Right cardiac atrium (tissue), 5 donors: ENCODE data around the gene RFFL. TPM values are rescaled to one million over a fixed set of nuclear protein-coding genes. Genes with fewer than 3 reads are reported as not detected.

Source experiments
- ATAC-seq, 2 donors: fragments of 200-7000 bp; cut with Tn5 transposase; one replicate each; pipeline versions ENCODE4 v1.8.0 to v1.9.1; 2020; ENCODE audit warnings: moderate library complexity in 2 of 2, mild to moderate bottlenecking in 1 of 2
- DNase-seq, 3 donors: peaks; one replicate each; pipeline ENCODE4 v3.0.0-alpha.2; 2020
- H3K27ac ChIP-seq: one replicate; pipeline ENCODE4 v1.5.1; 2013; ENCODE audit warnings: mild to moderate bottlenecking, low read length, control low read depth, moderate library complexity
- H3K27me3 ChIP-seq: one replicate; pipeline ENCODE4 v1.6.1; 2013; ENCODE audit not compliant: control insufficient read depth, insufficient read depth
- H3K4me1 ChIP-seq: one replicate; pipeline ENCODE4 v1.6.1; 2013; ENCODE audit warnings: low read length; ENCODE audit not compliant: control insufficient read depth, insufficient read depth
- H3K4me3 ChIP-seq: one replicate; pipeline ENCODE4 v1.5.1; 2013; ENCODE audit warnings: low read length, control low read depth
- H3K9me3 ChIP-seq: one replicate; pipeline ENCODE4 v1.6.1; 2013; ENCODE audit warnings: low read length; ENCODE audit not compliant: control insufficient read depth
- WGBS: extraction: QIAGEN DNeasy Blood & Tissue Kit; methylation state at CpG from one replicate; pipeline ENCODE4 v1.1.7; 2013; 5-methylcytosine and 5-hydroxymethylcytosine counted together
- intact Hi-C, 4 donors: fragments of 100-400 bp; cut with DNase I; formaldehyde crosslinking; loops; one replicate each; pipeline versions ENCODE4 v1.11.0 to v1.14.0; 2022 to 2023
- polyA plus RNA-seq: library from polyadenylated mRNA; stranded (reverse); fragments of 200-250 nt; gene quantifications from one replicate; pipeline ENCODE4 v1.2.3, GENCODE V29; 2013
- total RNA-seq, 4 donors: library from RNA; stranded (reverse); fragmentation: NEBNext Ultra II Directional; extraction: Animal tissue kit (Norgen Biotek cat#: 25700); gene quantifications; one replicate each; pipeline ENCODE4 v1.2.1, GENCODE V29; 2021
- donor health status: healthy with polysubstance abuse.
- donor health status: DM: no; HTN: yes; CAD: no.
- donor health status: DM: no; HTN: no; CAD: no.
- donor health status: DM: no; HTN: yes; CAD: no; lungs with severe emphysema.
- donor health status: DM: yes; HTN: yes; CAD: no.

Gene RFFL
- total and polyA plus RNA-seq, 5 donors, result 5.7 to 20.0 (median 18.0) TPM

DNA sequence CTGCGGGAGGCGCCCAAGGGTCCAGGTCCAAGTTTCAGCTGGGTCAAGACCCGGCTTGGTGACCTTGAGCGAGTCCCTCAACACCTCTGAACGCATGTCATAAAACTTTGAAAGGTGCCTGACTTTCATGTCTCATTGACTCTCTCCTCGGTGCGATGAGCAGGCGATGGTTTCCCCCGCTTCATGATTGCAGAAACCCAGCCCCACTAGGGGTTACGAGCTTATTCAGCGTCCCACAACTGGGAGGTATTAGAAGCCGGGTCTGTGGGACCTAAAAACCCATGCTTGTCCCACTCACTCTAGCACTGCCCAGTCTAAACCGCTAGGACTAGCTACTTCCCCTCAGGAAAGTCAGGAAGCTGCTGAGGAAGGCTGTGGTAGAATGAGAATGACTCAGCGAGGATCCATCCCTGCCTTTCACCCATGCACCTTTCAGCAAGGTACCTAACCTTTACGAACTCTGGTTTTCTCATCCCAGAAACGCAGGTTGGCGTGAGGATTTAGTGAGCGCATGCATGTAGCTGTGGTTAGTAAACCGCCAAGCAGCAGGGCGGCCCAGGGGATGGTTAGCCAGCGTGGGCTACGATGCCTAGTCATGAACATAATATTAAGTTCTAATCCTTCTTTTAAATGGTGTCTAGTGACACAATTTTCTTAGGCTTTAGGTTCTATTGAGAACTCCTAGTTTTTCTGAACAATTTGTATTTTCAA lies 26.2 kb upstream of the RFFL start:
- peak in 2 of 3 donors; percentile 59 to 62 for DNase-seq
- intact Hi-C loops, result loop anchor here in 3 of 4 donors (5.0 to 10.0 kb wide), 4 partner anchors 92 to 122 kb away; partner anchors contain the start of gene LIG3 (in 1 of the 3)
- H3K4me1 ChIP-seq, result peaks cover 2% of the 10 kb centered on the region
- H3K27ac ChIP-seq, result peak overlapping the region; percentile 66
- WGBS, result 43% methylated on average over 22 of the region's 22 CpGs
- H3K9me3 ChIP-seq, result no peaks in the 10 kb centered on the region
- H3K4me3 ChIP-seq, result peak overlapping the region; percentile 62
- no peaks in the 10 kb centered on the region for H3K27me3 ChIP-seq
- peak; percentile 27 to 60 for ATAC-seq

DNA sequence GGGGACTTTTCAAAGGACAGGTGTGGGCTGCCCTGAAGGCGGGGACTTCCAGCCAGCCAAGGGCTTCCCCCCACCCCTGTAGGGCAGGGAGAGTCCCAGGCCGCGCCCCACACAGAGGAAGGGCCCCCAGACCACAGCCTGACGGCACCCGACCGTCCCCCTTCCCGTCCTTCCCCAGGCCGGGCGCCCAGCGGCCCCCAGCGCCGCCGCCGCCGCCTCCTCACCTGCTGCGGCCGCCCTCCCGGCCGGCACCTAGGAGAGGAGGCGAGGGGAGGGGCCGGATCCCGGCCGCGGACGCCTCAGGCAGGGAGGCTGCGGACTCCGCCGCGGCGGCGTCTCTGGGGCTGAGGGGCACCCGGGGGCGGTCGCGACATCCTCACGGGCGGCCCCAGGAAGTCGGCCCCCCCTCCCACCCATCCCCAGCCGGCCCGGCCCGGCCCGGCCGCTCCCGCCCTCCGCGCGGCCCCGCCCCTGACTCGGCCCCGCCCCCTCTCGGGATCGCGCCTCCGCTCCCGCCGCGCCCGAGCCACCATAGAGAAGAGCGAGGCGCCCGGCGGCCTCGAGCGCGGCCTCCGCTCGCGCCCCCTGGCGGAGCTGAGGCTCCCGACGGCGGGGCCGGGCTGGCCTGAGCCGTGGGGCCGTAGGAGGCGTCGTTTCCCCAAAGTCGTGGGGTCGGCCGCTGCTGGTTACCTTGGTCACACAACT lies 25.5 kb upstream of the RFFL start:
- DNase-seq (peak; percentile 86 to 96 (median 96)), ATAC-seq (peak; percentile 96 to 97)
- Histone ChIP-seq H3K4me3 (peak overlapping the region; percentile 62), H3K4me1 (peaks cover 2% of the 10 kb centered on the region), H3K9me3 (no peaks in the 10 kb centered on the region), H3K27me3 (no peaks in the 10 kb centered on the region), H3K27ac (peak overlapping the region; percentile 66)
- intact Hi-C loops, result loop anchor here in 3 of 4 donors (5.0 to 10.0 kb wide), 4 partner anchors 92 to 122 kb away; partner anchors contain the start of gene LIG3 (in 1 of the 3)
- under 1% methylated on average over 79 of the region's 80 CpGs for WGBS

DNA sequence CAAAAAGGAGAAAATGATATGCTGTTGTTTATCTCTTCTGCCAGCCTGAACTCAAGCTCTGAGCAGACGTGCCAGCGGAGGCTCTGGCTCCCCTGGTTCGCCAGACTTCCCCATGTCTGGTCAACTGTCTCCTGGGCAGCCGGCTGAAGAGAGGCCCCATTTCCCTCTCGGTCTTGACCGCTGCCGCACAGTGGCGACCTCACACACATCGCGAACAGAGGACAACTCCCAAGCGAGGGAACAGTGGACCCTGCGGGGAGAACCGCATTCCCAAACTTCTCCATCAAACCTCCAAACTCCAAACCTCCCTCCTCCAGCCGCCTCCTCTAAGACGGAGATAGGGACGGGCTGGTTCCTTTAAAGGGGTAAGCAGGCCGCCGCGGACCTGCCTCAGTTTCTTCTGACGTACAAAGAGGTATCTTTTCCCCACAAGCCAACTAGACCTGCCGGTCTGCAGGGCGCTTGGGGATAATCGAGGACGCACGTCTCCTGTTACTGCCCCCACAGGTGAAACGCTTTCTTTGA lies 24.9 kb upstream of the RFFL start:
- Histone ChIP-seq H3K27me3 (no peaks in the 10 kb centered on the region), H3K9me3 (no peaks in the 10 kb centered on the region), H3K4me1 (peaks cover 2% of the 10 kb centered on the region), H3K4me3 (peak overlapping the region; percentile 62), H3K27ac (peak overlapping the region; percentile 22)
- DNase-seq (peak; percentile 62 to 85 (median 83)), ATAC-seq (peak; percentile 81)
- under 1% methylated on average over 26 of the region's 26 CpGs for WGBS
- intact Hi-C loops, result loop anchor here in 3 of 4 donors (5.0 to 10.0 kb wide), 4 partner anchors 91 to 121 kb away; partner anchors contain the start of gene LIG3 (in 1 of the 3)

DNA sequence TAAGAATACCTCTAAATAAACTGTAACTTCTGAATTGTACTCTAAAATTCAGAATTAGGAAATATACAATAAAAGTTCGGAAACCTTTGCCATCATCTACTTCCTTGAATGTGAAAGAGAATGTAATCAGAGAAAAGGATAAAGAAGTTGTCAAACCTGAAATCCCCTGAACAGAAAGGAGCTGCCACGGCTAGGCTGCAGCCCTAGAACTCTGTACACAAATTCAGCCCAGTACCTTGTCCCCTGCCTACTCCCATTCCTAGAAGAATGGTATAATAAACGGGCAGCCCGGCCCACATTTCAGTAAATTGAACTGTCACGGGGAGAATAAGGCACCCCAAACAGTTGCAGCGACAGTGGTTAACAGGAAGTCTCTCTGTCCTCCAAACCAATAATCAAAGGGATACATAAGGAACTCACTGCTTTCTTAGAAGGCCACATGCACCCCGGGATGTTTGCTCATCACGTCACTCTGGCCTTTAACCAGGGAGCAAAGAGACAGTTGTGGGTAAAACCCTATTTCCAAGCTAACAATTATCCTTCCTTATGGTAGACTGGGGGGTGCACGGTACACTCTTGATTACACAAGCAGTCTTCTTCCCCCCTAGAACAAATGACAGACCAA lies 24.3 kb upstream of the RFFL start:
- intact Hi-C loops, result loop anchor here in 3 of 4 donors (5.0 to 10.0 kb wide), 4 partner anchors 91 to 121 kb away; partner anchors contain the start of gene LIG3 (in 1 of the 3)
- H3K27me3 ChIP-seq, result no peaks in the 10 kb centered on the region
- DNase-seq (no peak), ATAC-seq (no peak)
- peaks cover 2% of the 10 kb centered on the region for H3K4me1 ChIP-seq
- peak overlapping the region; percentile 22 for H3K27ac ChIP-seq
- no peaks in the 10 kb centered on the region for H3K9me3 ChIP-seq
- 26% methylated on average over 9 of the region's 9 CpGs for WGBS
- H3K4me3 ChIP-seq, result peak overlapping the region; percentile 62

DNA sequence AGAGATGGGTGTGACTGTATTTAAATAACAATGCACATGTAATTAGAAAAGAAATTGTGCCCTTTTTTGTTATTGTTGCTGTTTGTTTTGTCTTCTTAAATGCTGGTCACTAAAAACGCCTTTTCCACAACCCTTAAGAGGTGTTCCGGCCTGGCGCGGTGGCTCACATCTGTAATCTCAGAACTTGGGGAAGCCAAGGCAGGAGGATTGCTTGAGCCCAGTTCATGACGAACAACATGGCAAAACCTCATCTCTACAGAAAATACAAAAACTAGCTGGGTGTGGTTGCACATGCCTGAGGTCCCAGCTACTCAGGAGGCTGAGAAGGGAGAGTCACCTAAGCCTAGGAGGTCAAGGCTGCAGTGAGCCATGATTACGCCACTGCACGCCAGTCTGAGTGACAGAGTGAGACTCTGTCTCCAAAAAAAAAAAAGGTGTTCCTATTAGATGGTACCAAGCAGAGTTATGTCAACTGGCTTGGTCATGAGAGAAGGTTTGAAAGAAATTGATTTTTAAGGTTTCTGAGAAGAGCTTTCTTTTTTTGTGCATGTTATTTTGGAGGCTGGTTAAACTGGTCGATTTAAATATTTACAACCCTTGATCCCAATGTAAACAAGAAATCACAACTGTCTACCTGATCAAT lies 23.5 kb upstream of the RFFL start:
- 92% methylated on average over 8 of the region's 8 CpGs for WGBS
- no peak for ATAC-seq
- H3K27ac ChIP-seq, result no peak overlapping the region
- no peaks in the 10 kb centered on the region for H3K27me3 ChIP-seq
- DNase-seq, result no peak
- no peaks in the 10 kb centered on the region for H3K9me3 ChIP-seq
- H3K4me1 ChIP-seq, result peaks cover 2% of the 10 kb centered on the region
- intact Hi-C loops, result loop anchor here in 3 of 4 donors (5.0 to 10.0 kb wide), 4 partner anchors 90 to 120 kb away; partner anchors contain the start of gene LIG3 (in 1 of the 3)
- H3K4me3 ChIP-seq, result no peak overlapping the region

DNA sequence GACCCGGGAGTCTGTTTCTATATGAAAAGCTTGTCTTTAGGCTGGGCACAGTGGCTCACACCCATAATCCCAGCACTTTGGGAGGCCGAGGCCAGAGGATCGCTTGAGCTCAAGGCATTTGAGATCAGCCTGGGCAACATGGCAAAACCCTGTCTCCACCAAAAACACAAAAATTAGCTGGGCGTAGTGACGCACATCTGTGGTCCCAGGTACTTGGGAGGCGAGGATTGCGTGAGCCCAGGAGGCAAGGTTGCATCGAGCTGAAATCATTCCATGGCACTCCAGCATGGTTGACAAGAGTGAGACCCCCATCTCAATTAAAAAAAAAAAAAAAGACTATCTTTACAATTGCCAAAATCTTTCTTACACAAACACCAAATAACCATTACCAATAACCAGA lies 22.7 kb upstream of the RFFL start:
- WGBS, result 98% methylated on average over 8 of the region's 8 CpGs
- H3K9me3 ChIP-seq, result no peaks in the 10 kb centered on the region
- H3K4me3 ChIP-seq, result no peak overlapping the region
- ATAC-seq, result no peak
- no peaks in the 10 kb centered on the region for H3K27me3 ChIP-seq
- no peak overlapping the region for H3K27ac ChIP-seq
- intact Hi-C loops, result loop anchor here in 3 of 4 donors (5.0 to 10.0 kb wide), 4 partner anchors 89 to 119 kb away; partner anchors contain the start of gene LIG3 (in 1 of the 3)
- no peak for DNase-seq
- H3K4me1 ChIP-seq, result peaks cover 2% of the 10 kb centered on the region

DNA sequence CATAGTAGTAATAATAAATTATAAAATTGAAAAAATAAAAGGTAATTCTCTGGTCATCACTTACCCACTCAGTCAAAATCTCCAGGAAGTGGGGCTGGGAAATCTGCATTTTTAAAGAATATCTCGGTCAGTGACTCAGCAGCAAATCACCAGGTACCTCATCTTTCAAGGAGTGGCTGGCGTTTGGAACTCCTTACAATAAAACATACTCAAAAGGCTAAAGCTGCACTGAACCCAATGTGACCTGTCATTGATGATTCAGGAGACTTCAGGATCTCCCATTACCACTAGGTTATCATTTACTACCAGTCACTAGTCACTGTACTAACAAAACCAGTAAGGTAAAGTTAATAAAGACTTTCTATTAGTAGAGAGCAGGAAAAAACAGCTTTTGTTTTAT lies 21.5 kb upstream of the RFFL start:
- DNase-seq, result no peak
- Histone ChIP-seq H3K27ac (no peak overlapping the region), H3K9me3 (no peaks in the 10 kb centered on the region), H3K27me3 (no peaks in the 10 kb centered on the region), H3K4me1 (peaks cover 2% of the 10 kb centered on the region), H3K4me3 (no peak overlapping the region)
- ATAC-seq, result no peak
- 85% methylated on average over 2 of the region's 2 CpGs for WGBS
- intact Hi-C loops, result loop anchor here in 3 of 4 donors (5.0 to 10.0 kb wide), 4 partner anchors 88 to 118 kb away; partner anchors contain the start of gene LIG3 (in 1 of the 3)

DNA sequence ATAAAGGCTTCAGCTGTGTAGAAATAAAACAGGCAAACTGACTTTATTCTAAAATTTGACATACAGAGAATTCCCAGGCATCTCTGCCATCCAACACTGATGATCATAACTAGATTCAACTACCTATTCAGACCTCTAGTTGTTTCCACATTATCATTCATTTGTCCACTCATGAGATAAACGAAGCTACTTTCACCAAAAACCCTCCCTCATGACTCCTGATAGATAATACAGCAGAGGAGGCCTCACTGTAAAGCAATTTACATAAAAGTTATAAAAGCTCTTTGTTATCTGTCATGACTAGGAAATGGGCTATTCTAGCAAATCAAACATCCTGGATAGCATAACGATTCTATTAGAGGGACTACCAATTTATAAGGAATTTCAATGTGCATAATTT lies 19.6 kb upstream of the RFFL start:
- Histone ChIP-seq H3K4me3 (no peak overlapping the region), H3K9me3 (no peaks in the 10 kb centered on the region), H3K27me3 (no peaks in the 10 kb centered on the region), H3K27ac (no peak overlapping the region), H3K4me1 (no peaks in the 10 kb centered on the region)
- intact Hi-C loops, result loop anchor here in 1 of 4 donors (10.0 kb wide), 1 partner anchor 88 kb away; no protein-coding TSS in a partner anchor
- ATAC-seq, result no peak
- no peak for DNase-seq
- WGBS, result 83% methylated on average over 2 of the region's 2 CpGs

DNA sequence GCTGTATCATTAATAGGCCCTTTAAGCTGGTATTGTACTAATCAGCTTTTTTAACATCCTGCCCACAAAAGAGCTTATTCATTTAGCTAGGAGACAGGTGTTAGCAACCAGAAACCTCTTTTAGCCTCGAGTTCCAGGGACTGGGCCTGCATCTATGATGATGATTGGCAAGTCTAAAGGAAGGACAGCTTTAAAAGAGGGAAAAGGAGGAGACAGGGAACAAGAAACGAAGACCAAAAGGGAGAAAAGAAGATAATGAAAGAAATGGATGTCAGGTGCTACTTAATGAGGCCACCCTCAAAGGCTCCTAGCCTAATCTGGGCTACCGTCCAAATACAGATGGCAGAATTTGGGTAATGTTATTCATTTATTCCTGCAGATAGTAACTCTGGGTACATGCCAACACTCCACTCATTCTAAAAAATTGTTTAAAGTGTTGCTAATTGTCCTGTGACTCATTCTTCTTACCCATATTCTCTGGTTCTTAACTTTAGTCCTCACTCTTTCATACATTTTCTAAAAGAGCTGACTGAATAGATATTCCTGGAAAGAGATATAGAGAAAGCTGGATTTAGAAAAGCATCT lies 18.7 kb upstream of the RFFL start:
- WGBS, result 52% methylated on average over 3 of the region's 3 CpGs
- no peak overlapping the region for H3K27ac ChIP-seq

DNA sequence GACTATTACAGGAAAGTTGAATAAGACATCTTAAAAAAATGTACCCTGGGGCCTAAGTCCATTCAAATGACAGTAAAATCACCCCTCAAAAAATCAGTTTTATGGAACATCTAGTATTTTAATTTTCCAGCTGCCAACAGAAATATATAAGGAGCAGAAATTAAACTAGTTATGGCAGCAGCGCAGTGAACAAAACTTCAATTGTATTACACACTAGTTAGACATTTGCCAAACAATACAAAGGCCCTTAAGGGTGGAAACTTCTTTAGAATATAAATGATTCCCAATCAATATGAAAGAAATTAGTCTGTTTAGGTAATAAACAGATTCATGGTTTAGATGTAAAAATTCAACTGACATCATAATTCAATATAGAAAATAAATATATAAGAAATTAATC lies 18.1 kb upstream of the RFFL start:
- ATAC-seq (no peak), DNase-seq (no peak)
- H3K4me3 ChIP-seq, result no peak overlapping the region
- H3K27ac ChIP-seq, result no peak overlapping the region
- intact Hi-C loops, result loop anchor here in 1 of 4 donors (10.0 kb wide), 1 partner anchor 87 kb away; no protein-coding TSS in a partner anchor
- H3K27me3 ChIP-seq, result no peaks in the 10 kb centered on the region
- no peaks in the 10 kb centered on the region for H3K9me3 ChIP-seq
- 86% methylated on average over 1 of the region's 1 CpG for WGBS
- H3K4me1 ChIP-seq, result no peaks in the 10 kb centered on the region

More for the DNA sequence above, 18.7 kb upstream of the RFFL start:
- Histone ChIP-seq H3K27me3 (no peaks in the 10 kb centered on the region), H3K4me1 (no peaks in the 10 kb centered on the region), H3K9me3 (no peaks in the 10 kb centered on the region), H3K4me3 (no peak overlapping the region)
- ATAC-seq (no peak), DNase-seq (no peak)
- intact Hi-C loops, result loop anchor here in 1 of 4 donors (10.0 kb wide), 1 partner anchor 87 kb away; no protein-coding TSS in a partner anchor
